GM12878 (cell line): ENCODE data around the gene LRRC8B. TPM values are rescaled to one million over a fixed set of nuclear protein-coding genes. Genes with fewer than 3 reads are reported as not detected.

Experiments
- ATAC-seq: fragments of 200-7000 bp; cut with Tn5 transposase; 3 replicates; pipeline ENCODE4 v1.9.1; 2020; ENCODE audit warnings: mild to moderate bottlenecking, moderate library complexity
- BruUV-seq: library from RNA; stranded (reverse); fragments of 400-500 nt; replicated peaks from 2 replicates; lab custom pipeline; 2021; lab: Mats Ljungman, UMichigan
- CTCF ChIA-PET: fragments of 300-600 bp; sonication (Branson Sonifier 250); formaldehyde crosslinking; extraction: SDS; loops from one replicate; lab custom pipeline; 2021; ENCODE audit warnings: inconsistent platforms; lab: Yijun Ruan, JAX
- POLR2A ChIA-PET: fragments of 350-600 bp; formaldehyde crosslinking; extraction: SDS; loops from one replicate; lab custom pipeline; 2021; ENCODE audit warnings: inconsistent platforms; lab: Charles Lee
- RAD21 ChIA-PET: fragments of 300-600 bp; sonication (Branson Sonifier 250); formaldehyde crosslinking; loops from one replicate; lab custom pipeline; 2023; ENCODE audit warnings: antibody characterized with exemption; ENCODE audit not compliant: unreplicated experiment; lab: Charles Lee
- SMC1A ChIA-PET: fragments of 300-600 bp; sonication (Branson Sonifier 250); formaldehyde crosslinking; loops from one replicate; lab custom pipeline; 2023; ENCODE audit not compliant: unreplicated experiment, uncharacterized antibody; lab: Charles Lee
- DNase-seq: peaks from one replicate; pipeline ENCODE4 v3.0.0-alpha.2; 2011; ENCODE audit warnings: low read depth, low spot score
- FAIRE-seq: peaks from 3 replicates; lab custom pipeline; 2011; peaks lifted over from hg19 to GRCh38; lab: Jason Lieb, UNC
- H2AFZ ChIP-seq: 2 replicates; pipeline ENCODE4 v1.6.0; 2011; ENCODE audit warnings: low read depth, low read length, control low read depth; ENCODE audit not compliant: control insufficient read depth
- H3K27ac ChIP-seq: 2 replicates; pipeline ENCODE4 v1.5.1; 2011; ENCODE audit warnings: control low read depth; ENCODE audit not compliant: control insufficient read depth, insufficient read depth
- H3K27me3 ChIP-seq, 2 experiments: replicated peaks in 1 of 2; 2 replicates each; pipeline versions ENCODE4 v1.6.0 to v1.6.1; 2011; ENCODE audit warnings: low read length in 1 of 2; ENCODE audit not compliant: control insufficient read depth in 2 of 2, insufficient read depth in 2 of 2
- H3K36me3 ChIP-seq, 2 experiments: 2 replicates each; pipeline ENCODE4 v1.5.1; 2011; ENCODE audit warnings: low read length in 1 of 2; ENCODE audit not compliant: control insufficient read depth in 2 of 2, insufficient read depth in 2 of 2
- H3K4me1 ChIP-seq: 2 replicates; pipeline ENCODE4 v1.6.1; 2011; ENCODE audit warnings: mild to moderate bottlenecking, low read length, moderate library complexity, mixed read lengths; ENCODE audit not compliant: control insufficient read depth, insufficient read depth
- H3K4me2 ChIP-seq: 2 replicates; pipeline ENCODE4 v1.6.0; 2011; ENCODE audit warnings: control low read depth; ENCODE audit not compliant: control insufficient read depth, insufficient read depth
- H3K4me3 ChIP-seq: fragments of 200-600 bp; sonication (generic); 2 replicates; pipeline ENCODE4 v1.5.1; 2016
- H3K79me2 ChIP-seq: 2 replicates; pipeline ENCODE4 v1.6.0; 2011; ENCODE audit warnings: low read length; ENCODE audit not compliant: control insufficient read depth, insufficient read depth
- H3K9ac ChIP-seq: 2 replicates; pipeline ENCODE4 v1.8.0; 2011; ENCODE audit warnings: low read length, control low read depth, mixed read lengths; ENCODE audit not compliant: control insufficient read depth, insufficient read depth
- H3K9me3 ChIP-seq: replicated peaks from 3 replicates; pipeline ENCODE4 v1.5.1; 2011; ENCODE audit warnings: mild to moderate bottlenecking, low read length; ENCODE audit not compliant: control insufficient read depth, insufficient read depth
- H4K20me1 ChIP-seq: 2 replicates; pipeline ENCODE4 v1.6.0; 2011; ENCODE audit not compliant: control insufficient read depth, insufficient read depth
- BHLHE40 ChIP-seq, 2 experiments: fragments of 450-650 bp in 1 of 2; IDR thresholded peaks; 2 replicates each; pipeline ENCODE4 v1.6.1; 2011 to 2017; ENCODE audit warnings: low read depth in 2 of 2, borderline replicate concordance in 1 of 2, improper control_type of control experiment in 1 of 2, low read length in 1 of 2, mild to moderate bottlenecking in 1 of 2
- CBX3 ChIP-seq: fragments of 200-600 bp; sonication (generic); IDR thresholded peaks from 2 replicates; pipeline ENCODE4 v1.6.1; 2016; ENCODE audit warnings: low read depth, borderline replicate concordance
- CREM ChIP-seq: IDR thresholded peaks from 2 replicates; pipeline ENCODE4 v1.6.1; 2014; ENCODE audit warnings: antibody characterized with exemption, low read depth
- GABPA ChIP-seq: IDR thresholded peaks from 2 replicates; pipeline ENCODE4 v1.6.1; 2014; ENCODE audit warnings: antibody characterized with exemption, low read depth, mild to moderate bottlenecking, inconsistent platforms
- HDAC2 ChIP-seq: fragments of 200-600 bp; sonication (generic); IDR thresholded peaks from 2 replicates; pipeline ENCODE4 v1.6.1; 2017
- MYC ChIP-seq: IDR thresholded peaks from 2 replicates; pipeline ENCODE4 v1.6.1; 2011; ENCODE audit warnings: mild to moderate bottlenecking, low read length, moderate library complexity, inconsistent platforms; ENCODE audit not compliant: insufficient read depth, insufficient replicate concordance, insufficient read length, severe bottlenecking
- NBN ChIP-seq: fragments of 450-650 bp; IDR thresholded peaks from 2 replicates; pipeline ENCODE4 v1.6.1; 2016
- RAD21 ChIP-seq: IDR thresholded peaks from 2 replicates; pipeline ENCODE4 v1.6.1; 2011; ENCODE audit warnings: mild to moderate bottlenecking, low read depth, low read length, moderate library complexity; ENCODE audit not compliant: insufficient read depth
- SIN3A ChIP-seq: IDR thresholded peaks from 2 replicates; pipeline ENCODE4 v1.6.1; 2012; ENCODE audit warnings: low read depth, low read length, improper control_type of control experiment
- SREBF2 ChIP-seq: IDR thresholded peaks from 2 replicates; pipeline ENCODE4 v1.6.1; 2012; ENCODE audit warnings: mild to moderate bottlenecking, low read length
- STAT3 ChIP-seq: IDR thresholded peaks from 2 replicates; pipeline ENCODE4 v1.6.1; 2011; ENCODE audit warnings: low read depth, low read length, improper control_type of control experiment
- ZNF274 ChIP-seq: IDR thresholded peaks from one replicate; pipeline ENCODE4 v1.8.0; 2011; ENCODE audit not compliant: insufficient read length, insufficient read depth
- WGBS: methylation state at CpG from one replicate; pipeline ENCODE4 v1.1.6; 2016; ENCODE audit warnings: low lambda C conversion rate; ENCODE audit not compliant: insufficient replicate concordance, insufficient coverage; ENCODE audit errors: missing lambda C conversion rate; 5-methylcytosine and 5-hydroxymethylcytosine counted together
- in situ Hi-C: fragments of 300-500 bp; cut with MboI; formaldehyde crosslinking; loops from 9 replicates; pipeline ENCODE4 v1.14.3; 2018; ENCODE audit warnings: mixed read lengths
- intact Hi-C: fragments of 100-400 bp; cut with micrococcal nuclease; formaldehyde crosslinking; loops from one replicate; pipeline ENCODE4 v1.14.2; 2022; ENCODE audit not compliant: unreplicated experiment
- polyA plus RNA-seq, 11 experiments: library from polyadenylated mRNA; depleted of rRNA in 4 of 11; unstranded in 6 of 11; stranded (reverse) in 5 of 11; fragments of >200 nt; fragmentation: Nextera tagmentation in 4 of 11; fragmentation: Illumina TruSeq in 1 of 11; extraction: Ambion mirVana in 4 of 11; extraction: Trizol in 1 of 11; gene quantifications; 1 replicate in 1 of 11; 2 replicates in 10 of 11; pipeline versions ENCODE4 v1.2.1 to v1.2.3, GENCODE V29; 2011 to 2016; ENCODE audit warnings: inconsistent platforms in 2 of 11, missing spikeins in 2 of 11, low read depth in 1 of 11
- total RNA-seq, 4 experiments: library from RNA; depleted of rRNA in 3 of 4; stranded (reverse); fragments of >200 nt in 3 of 4; fragmentation: Illumina TruSeq in 1 of 4; extraction: Trizol in 1 of 4; gene quantifications; 2 replicates each; pipeline versions ENCODE4 v1.2.1 to v1.2.3, GENCODE V29; 2013 to 2021
- TF ChIP-seq, protein P1 (sequence below): IDR thresholded peaks from 2 replicates; pipeline ENCODE4 v1.6.1; 2011; ENCODE audit warnings: mild to moderate bottlenecking, low read depth, low read length, moderate library complexity; ENCODE audit not compliant: insufficient replicate concordance
- TF ChIP-seq, protein P2 (sequence below): fragments of 450-650 bp; IDR thresholded peaks from 2 replicates; pipeline ENCODE4 v1.6.1; 2016; ENCODE audit warnings: mild to moderate bottlenecking, moderate library complexity, borderline replicate concordance
- TF ChIP-seq, protein P3 (sequence below): IDR thresholded peaks from 2 replicates; pipeline ENCODE4 v1.6.1; 2011; ENCODE audit warnings: borderline replicate concordance, low read depth, mild to moderate bottlenecking, moderate library complexity, low read length; ENCODE audit not compliant: insufficient read depth, poor library complexity, severe bottlenecking

The LRRC8B gene
- total and polyA plus RNA-seq, 10 of the 15 experiments (the other 5 are each of a cell fraction or from before 2014, with no cell fraction given), result 1.3 to 9.2 (median 5.4) TPM

DNA sequence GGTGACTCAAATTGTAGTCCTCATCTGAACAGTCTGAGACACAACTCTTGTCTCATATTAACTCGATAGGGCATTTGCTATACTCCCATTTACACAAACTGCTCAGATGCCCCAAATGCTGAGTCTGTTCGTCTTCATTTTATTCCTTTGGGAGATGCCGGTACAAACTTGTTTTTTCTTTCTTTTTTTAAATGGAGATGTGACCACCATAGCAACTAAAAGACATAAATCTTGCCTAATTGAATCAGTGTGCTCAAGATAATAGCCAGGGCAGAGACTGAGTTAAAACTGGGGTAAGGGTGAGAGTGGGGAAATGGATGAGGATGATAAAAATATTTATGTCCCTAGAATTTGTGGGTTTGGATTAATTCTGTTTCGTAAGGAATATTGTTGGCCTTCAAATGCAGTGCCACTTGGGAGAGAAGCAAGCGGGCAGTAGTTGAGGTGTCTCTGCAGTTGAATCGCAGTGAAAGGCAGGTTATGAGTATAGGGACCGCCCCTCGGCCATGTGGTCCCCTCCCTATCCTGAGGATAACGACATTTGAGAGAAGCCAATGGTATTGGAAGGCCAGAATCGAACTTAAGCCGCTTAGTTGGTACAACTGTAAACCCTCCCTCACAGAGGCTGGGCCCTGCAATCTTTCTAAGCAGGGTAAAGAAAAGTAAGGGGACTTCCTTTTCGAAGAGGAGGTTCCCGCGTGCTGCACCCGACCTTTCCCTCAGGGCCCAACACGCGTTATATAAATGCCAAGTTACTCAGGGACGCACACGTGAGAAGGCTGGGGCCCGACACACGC is 859 bp upstream of the LRRC8B start:
- DNase-seq, result no peak
- Histone ChIP-seq H3K4me1 (peaks cover 12% of the 10 kb centered on the region; the same call in 1 of the 2 replicates), H3K27me3 (no peaks in the 10 kb centered on the region), H3K4me3 (peak overlapping the region; percentile 66; the same call in 1 of the 2 replicates), H3K27ac (peak overlapping the region; percentile 85), H3K4me2 (peak overlapping the region; percentile 96), H3K79me2 (peaks cover 29% of the 10 kb centered on the region), H2AFZ (peak overlapping the region; percentile 92), H3K9ac (peak overlapping the region; percentile 74), H4K20me1 (no peaks in the 10 kb centered on the region), H3K36me3 (no peaks in the 10 kb centered on the region), H3K9me3 (no peaks in the 10 kb centered on the region; the same call in 2 of the 3 replicates)
- WGBS, result 6% methylated on average over 21 of the region's 21 CpGs
- ChIA-PET CTCF (interaction anchor here (0.8 to 1.1 kb wide), 3 partner anchors 76 to 240 kb away, joined by 3 to 5 read pairs (median 3); no protein-coding TSS in a partner anchor), POLR2A (interaction anchor here (0.6 to 1.0 kb wide), 2 partner anchors 135 to 195 kb away, joined by 4 to 5 read pairs; no protein-coding TSS in a partner anchor), RAD21 (interaction anchor here (1.0 kb wide), 1 partner anchor 239 kb away, joined by 5 read pairs; no protein-coding TSS in a partner anchor), SMC1A (interaction anchor here (0.9 to 2.2 kb wide), 3 partner anchors 103 to 240 kb away, joined by 3 to 8 read pairs (median 3); no protein-coding TSS in a partner anchor)
- no peak for FAIRE-seq
- in situ Hi-C loops, result loop anchor here (25.0 kb wide), 1 partner anchor 464 kb away; the partner anchor contains the start of gene ZNF326
- BruUV-seq, result no TSS peak
- ATAC-seq, result peak; percentile 53
- intact Hi-C loops, result loop anchor here (2.0 to 5.0 kb wide), 2 partner anchors 75 to 299 kb away; partner anchors contain the start of gene LRRC8D
- TF ChIP-seq SREBF2, result no peak
- peak; percentile 81 to 90; a peak in 3 of 4 replicates for TF ChIP-seq BHLHE40 (IDR thresholded peaks at IDR 0.05; ENCODE audit: borderline replicate concordance in 1 of 2, low read depth in 2 of 2, low read length in 1 of 2)
- no peak for TF ChIP-seq CBX3
- TF ChIP-seq CREM, result no peak
- TF ChIP-seq, protein P1, sequence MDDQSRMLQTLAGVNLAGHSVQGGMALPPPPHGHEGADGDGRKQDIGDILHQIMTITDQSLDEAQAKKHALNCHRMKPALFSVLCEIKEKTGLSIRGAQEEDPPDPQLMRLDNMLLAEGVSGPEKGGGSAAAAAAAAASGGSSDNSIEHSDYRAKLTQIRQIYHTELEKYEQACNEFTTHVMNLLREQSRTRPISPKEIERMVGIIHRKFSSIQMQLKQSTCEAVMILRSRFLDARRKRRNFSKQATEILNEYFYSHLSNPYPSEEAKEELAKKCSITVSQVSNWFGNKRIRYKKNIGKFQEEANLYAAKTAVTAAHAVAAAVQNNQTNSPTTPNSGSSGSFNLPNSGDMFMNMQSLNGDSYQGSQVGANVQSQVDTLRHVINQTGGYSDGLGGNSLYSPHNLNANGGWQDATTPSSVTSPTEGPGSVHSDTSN, result no peak
- TF ChIP-seq SIN3A, result no peak
- no peak for TF ChIP-seq STAT3
- no peak for TF ChIP-seq RAD21
- no peak for TF ChIP-seq HDAC2
- no peak for TF ChIP-seq ZNF274
- TF ChIP-seq NBN, result no peak
- TF ChIP-seq MYC, result peak; percentile 78
- TF ChIP-seq GABPA, result no peak
- TF ChIP-seq, protein P2, sequence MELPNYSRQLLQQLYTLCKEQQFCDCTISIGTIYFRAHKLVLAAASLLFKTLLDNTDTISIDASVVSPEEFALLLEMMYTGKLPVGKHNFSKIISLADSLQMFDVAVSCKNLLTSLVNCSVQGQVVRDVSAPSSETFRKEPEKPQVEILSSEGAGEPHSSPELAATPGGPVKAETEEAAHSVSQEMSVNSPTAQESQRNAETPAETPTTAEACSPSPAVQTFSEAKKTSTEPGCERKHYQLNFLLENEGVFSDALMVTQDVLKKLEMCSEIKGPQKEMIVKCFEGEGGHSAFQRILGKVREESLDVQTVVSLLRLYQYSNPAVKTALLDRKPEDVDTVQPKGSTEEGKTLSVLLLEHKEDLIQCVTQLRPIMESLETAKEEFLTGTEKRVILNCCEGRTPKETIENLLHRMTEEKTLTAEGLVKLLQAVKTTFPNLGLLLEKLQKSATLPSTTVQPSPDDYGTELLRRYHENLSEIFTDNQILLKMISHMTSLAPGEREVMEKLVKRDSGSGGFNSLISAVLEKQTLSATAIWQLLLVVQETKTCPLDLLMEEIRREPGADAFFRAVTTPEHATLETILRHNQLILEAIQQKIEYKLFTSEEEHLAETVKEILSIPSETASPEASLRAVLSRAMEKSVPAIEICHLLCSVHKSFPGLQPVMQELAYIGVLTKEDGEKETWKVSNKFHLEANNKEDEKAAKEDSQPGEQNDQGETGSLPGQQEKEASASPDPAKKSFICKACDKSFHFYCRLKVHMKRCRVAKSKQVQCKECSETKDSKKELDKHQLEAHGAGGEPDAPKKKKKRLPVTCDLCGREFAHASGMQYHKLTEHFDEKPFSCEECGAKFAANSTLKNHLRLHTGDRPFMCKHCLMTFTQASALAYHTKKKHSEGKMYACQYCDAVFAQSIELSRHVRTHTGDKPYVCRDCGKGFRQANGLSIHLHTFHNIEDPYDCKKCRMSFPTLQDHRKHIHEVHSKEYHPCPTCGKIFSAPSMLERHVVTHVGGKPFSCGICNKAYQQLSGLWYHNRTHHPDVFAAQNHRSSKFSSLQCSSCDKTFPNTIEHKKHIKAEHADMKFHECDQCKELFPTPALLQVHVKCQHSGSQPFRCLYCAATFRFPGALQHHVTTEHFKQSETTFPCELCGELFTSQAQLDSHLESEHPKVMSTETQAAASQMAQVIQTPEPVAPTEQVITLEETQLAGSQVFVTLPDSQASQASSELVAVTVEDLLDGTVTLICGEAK, result no peak
- TF ChIP-seq, protein P3, sequence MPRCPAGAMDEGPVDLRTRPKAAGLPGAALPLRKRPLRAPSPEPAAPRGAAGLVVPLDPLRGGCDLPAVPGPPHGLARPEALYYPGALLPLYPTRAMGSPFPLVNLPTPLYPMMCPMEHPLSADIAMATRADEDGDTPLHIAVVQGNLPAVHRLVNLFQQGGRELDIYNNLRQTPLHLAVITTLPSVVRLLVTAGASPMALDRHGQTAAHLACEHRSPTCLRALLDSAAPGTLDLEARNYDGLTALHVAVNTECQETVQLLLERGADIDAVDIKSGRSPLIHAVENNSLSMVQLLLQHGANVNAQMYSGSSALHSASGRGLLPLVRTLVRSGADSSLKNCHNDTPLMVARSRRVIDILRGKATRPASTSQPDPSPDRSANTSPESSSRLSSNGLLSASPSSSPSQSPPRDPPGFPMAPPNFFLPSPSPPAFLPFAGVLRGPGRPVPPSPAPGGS, result peak; percentile 47
